ENCODE measurements around the gene HOXA3. TPM values are rescaled to one million over a fixed set of nuclear protein-coding genes. Genes with fewer than 3 reads are reported as not detected.

HOXA3 gene
- total and polyA plus RNA-seq, 2 of the 13 experiments (the other 11 are each of a cell fraction or from before 2014, with no cell fraction given): 2.9 to 4.6 TPM

DNA sequence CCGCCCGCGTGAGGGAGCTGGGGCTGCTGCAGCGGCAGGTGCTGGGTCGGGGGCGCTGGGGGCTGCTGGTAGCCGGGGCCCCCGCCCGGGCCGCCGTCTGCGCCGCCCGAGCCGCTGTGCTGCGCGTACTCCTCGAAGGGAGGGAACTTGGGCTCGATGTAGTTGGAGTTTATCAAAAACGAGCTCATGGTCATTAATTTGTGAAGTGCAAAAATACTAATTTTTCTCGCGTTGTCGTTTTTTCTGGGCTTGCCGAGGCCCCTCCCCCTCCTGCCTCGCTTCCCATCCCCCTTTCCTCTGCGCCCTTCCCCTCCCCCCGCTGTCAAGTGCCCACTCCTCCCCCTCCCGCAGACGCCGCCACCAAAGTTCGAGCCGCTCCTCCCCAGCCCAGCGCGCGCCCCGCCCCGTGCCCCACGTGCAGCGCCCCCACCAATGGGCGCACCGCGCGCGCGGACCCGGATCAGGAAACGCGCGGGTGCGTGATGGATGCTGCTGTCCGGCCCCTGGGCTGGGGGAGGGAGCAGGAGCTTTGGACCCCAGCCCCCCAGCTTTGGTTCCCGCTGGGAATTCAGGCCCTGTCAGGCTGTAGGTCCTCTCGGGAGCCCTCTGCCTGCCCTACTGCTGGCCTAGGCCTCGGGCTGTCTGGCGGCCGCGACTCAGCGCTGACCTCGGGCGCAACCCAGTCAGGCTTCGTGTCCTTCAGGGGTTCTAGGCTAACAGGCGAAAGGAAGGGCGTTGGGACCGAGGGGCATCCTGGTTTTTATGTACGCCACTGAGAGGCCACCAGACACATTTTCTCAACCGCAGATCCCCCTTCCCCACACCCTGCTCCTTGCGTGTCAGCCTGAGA is 21.6 kb downstream of the HOXA3 start, which contains the start of gene HOXA4 (continued):
- TF ChIP-seq, protein P1, sequence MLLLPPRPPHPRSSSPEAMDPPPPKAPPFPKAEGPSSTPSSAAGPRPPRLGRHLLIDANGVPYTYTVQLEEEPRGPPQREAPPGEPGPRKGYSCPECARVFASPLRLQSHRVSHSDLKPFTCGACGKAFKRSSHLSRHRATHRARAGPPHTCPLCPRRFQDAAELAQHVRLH (CRISPR knock-in tag; IDR thresholded peaks at IDR 0.05; ENCODE audit: borderline replicate concordance, low read depth): no peak
- TF ChIP-seq HDAC6 (IDR thresholded peaks at IDR 0.05; ENCODE audit: low read depth, low read length) (no peak), ZNF12 (CRISPR knock-in tag; IDR thresholded peaks at IDR 0.05) (no peak), CENPT (CRISPR knock-in tag; IDR thresholded peaks at IDR 0.05; ENCODE audit: low read depth) (no peak), ZNF788 (CRISPR knock-in tag; IDR thresholded peaks at IDR 0.05; ENCODE audit: borderline replicate concordance) (peak; percentile 71; the same call in 1 of the 2 replicates), CENPX (CRISPR knock-in tag; IDR thresholded peaks at IDR 0.05) (no peak), ZNF264 (CRISPR knock-in tag; IDR thresholded peaks at IDR 0.05) (no peak), POLR2G (IDR thresholded peaks at IDR 0.05; ENCODE audit: low read depth, low read length) (peak; percentile 85), ZNF75D (CRISPR knock-in tag; IDR thresholded peaks at IDR 0.05; ENCODE audit: borderline replicate concordance) (no peak), ZNF251 (CRISPR knock-in tag; IDR thresholded peaks at IDR 0.05) (no peak), ZKSCAN8 (CRISPR knock-in tag; IDR thresholded peaks at IDR 0.05; ENCODE audit: borderline replicate concordance) (no peak), ZMAT3 (CRISPR knock-in tag; conservative IDR thresholded peaks at IDR 0.05) (no peak)
- TF ChIP-seq, protein P2, sequence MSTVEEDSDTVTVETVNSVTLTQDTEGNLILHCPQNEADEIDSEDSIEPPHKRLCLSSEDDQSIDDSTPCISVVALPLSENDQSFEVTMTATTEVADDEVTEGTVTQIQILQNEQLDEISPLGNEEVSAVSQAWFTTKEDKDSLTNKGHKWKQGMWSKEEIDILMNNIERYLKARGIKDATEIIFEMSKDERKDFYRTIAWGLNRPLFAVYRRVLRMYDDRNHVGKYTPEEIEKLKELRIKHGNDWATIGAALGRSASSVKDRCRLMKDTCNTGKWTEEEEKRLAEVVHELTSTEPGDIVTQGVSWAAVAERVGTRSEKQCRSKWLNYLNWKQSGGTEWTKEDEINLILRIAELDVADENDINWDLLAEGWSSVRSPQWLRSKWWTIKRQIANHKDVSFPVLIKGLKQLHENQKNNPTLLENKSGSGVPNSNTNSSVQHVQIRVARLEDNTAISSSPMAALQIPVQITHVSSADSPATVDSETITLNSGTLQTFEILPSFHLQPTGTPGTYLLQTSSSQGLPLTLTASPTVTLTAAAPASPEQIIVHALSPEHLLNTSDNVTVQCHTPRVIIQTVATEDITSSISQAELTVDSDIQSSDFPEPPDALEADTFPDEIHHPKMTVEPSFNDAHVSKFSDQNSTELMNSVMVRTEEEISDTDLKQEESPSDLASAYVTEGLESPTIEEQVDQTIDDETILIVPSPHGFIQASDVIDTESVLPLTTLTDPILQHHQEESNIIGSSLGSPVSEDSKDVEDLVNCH (CRISPR knock-in tag; IDR thresholded peaks at IDR 0.05): peak; percentile 67; the same call in 1 of the 2 replicates
- TF ChIP-seq, protein P3, sequence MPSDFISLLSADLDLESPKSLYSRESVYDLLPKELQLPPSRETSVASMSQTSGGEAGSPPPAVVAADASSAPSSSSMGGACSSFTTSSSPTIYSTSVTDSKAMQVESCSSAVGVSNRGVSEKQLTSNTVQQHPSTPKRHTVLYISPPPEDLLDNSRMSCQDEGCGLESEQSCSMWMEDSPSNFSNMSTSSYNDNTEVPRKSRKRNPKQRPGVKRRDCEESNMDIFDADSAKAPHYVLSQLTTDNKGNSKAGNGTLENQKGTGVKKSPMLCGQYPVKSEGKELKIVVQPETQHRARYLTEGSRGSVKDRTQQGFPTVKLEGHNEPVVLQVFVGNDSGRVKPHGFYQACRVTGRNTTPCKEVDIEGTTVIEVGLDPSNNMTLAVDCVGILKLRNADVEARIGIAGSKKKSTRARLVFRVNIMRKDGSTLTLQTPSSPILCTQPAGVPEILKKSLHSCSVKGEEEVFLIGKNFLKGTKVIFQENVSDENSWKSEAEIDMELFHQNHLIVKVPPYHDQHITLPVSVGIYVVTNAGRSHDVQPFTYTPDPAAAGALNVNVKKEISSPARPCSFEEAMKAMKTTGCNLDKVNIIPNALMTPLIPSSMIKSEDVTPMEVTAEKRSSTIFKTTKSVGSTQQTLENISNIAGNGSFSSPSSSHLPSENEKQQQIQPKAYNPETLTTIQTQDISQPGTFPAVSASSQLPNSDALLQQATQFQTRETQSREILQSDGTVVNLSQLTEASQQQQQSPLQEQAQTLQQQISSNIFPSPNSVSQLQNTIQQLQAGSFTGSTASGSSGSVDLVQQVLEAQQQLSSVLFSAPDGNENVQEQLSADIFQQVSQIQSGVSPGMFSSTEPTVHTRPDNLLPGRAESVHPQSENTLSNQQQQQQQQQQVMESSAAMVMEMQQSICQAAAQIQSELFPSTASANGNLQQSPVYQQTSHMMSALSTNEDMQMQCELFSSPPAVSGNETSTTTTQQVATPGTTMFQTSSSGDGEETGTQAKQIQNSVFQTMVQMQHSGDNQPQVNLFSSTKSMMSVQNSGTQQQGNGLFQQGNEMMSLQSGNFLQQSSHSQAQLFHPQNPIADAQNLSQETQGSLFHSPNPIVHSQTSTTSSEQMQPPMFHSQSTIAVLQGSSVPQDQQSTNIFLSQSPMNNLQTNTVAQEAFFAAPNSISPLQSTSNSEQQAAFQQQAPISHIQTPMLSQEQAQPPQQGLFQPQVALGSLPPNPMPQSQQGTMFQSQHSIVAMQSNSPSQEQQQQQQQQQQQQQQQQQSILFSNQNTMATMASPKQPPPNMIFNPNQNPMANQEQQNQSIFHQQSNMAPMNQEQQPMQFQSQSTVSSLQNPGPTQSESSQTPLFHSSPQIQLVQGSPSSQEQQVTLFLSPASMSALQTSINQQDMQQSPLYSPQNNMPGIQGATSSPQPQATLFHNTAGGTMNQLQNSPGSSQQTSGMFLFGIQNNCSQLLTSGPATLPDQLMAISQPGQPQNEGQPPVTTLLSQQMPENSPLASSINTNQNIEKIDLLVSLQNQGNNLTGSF (CRISPR knock-in tag; IDR thresholded peaks at IDR 0.05): no peak
- TF ChIP-seq, protein P4, sequence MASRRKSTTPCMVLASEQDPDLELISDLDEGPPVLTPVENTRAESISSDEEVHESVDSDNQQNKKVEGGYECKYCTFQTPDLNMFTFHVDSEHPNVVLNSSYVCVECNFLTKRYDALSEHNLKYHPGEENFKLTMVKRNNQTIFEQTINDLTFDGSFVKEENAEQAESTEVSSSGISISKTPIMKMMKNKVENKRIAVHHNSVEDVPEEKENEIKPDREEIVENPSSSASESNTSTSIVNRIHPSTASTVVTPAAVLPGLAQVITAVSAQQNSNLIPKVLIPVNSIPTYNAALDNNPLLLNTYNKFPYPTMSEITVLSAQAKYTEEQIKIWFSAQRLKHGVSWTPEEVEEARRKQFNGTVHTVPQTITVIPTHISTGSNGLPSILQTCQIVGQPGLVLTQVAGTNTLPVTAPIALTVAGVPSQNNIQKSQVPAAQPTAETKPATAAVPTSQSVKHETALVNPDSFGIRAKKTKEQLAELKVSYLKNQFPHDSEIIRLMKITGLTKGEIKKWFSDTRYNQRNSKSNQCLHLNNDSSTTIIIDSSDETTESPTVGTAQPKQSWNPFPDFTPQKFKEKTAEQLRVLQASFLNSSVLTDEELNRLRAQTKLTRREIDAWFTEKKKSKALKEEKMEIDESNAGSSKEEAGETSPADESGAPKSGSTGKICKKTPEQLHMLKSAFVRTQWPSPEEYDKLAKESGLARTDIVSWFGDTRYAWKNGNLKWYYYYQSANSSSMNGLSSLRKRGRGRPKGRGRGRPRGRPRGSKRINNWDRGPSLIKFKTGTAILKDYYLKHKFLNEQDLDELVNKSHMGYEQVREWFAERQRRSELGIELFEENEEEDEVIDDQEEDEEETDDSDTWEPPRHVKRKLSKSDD (CRISPR knock-in tag; IDR thresholded peaks at IDR 0.05; ENCODE audit: low read depth): peak; percentile 73
- TF ChIP-seq, protein P5, sequence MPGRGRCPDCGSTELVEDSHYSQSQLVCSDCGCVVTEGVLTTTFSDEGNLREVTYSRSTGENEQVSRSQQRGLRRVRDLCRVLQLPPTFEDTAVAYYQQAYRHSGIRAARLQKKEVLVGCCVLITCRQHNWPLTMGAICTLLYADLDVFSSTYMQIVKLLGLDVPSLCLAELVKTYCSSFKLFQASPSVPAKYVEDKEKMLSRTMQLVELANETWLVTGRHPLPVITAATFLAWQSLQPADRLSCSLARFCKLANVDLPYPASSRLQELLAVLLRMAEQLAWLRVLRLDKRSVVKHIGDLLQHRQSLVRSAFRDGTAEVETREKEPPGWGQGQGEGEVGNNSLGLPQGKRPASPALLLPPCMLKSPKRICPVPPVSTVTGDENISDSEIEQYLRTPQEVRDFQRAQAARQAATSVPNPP (CRISPR knock-in tag; IDR thresholded peaks at IDR 0.05): peak; percentile 56; the same call in 1 of the 2 replicates

Measured in HepG2 (cell line).